Activated CD4-positive, alpha-beta T cell treated with anti-CD3 and anti-CD28 coated beads for 1 hour (primary cell): ENCODE results near the gene PHC2.

Experiments
- DNase-seq: peaks from one replicate; pipeline ENCODE4 v3.0.0-alpha.2; 2020

The PHC2 gene

GRCh38 chr1:33388805-33389771 is 41.8 kb downstream of the PHC2 start:
- no peak for DNase-seq

- no peak for DNase-seq
These were observed 43.3 kb downstream of the PHC2 start for GRCh38 chr1:33387625-33388024.

GRCh38 chr1:33385251-33385650 is 45.6 kb downstream of the PHC2 start:
- no peak for DNase-seq

GRCh38 chr1:33384040-33384812 is 46.7 kb downstream of the PHC2 start:
- no peak for DNase-seq

- DNase-seq, result no peak
These were observed 47.4 kb downstream of the PHC2 start for GRCh38 chr1:33383489-33383888.

GRCh38 chr1:33382661-33383415 is 48.1 kb downstream of the PHC2 start:
- DNase-seq, result no peak

- DNase-seq, result no peak
These were observed 48.9 kb downstream of the PHC2 start for GRCh38 chr1:33381977-33382376.

GRCh38 chr1:33380811-33381210 is 50.1 kb downstream of the PHC2 start:
- DNase-seq, result no peak

GRCh38 chr1:33379631-33380354 is 51.1 kb downstream of the PHC2 start:
- DNase-seq, result no peak

GRCh38 chr1:33378976-33379375 is 51.9 kb downstream of the PHC2 start:
- no peak for DNase-seq

GRCh38 chr1:33378524-33378923 is 52.4 kb downstream of the PHC2 start:
- no peak for DNase-seq

GRCh38 chr1:33377756-33378155 is 53.1 kb downstream of the PHC2 start:
- DNase-seq, result no peak

GRCh38 chr1:33377013-33377412 is 53.9 kb downstream of the PHC2 start:
- DNase-seq, result no peak

GRCh38 chr1:33375316-33375715 is 55.6 kb downstream of the PHC2 start:
- no peak for DNase-seq

- no peak for DNase-seq
These were observed 56.4 kb downstream of the PHC2 start for GRCh38 chr1:33374336-33375105.

- no peak for DNase-seq
These were observed 57.3 kb downstream of the PHC2 start for GRCh38 chr1:33373606-33374005.

GRCh38 chr1:33372677-33373076 is 58.2 kb downstream of the PHC2 start:
- DNase-seq, result no peak

GRCh38 chr1:33372162-33372561 is 58.7 kb downstream of the PHC2 start:
- no peak for DNase-seq

- no peak for DNase-seq
These were observed 59.6 kb downstream of the PHC2 start for GRCh38 chr1:33371334-33371733.

- DNase-seq, result no peak
These were observed 60.1 kb downstream of the PHC2 start for GRCh38 chr1:33370827-33371226.

GRCh38 chr1:33370301-33370700 is 60.6 kb downstream of the PHC2 start:
- no peak for DNase-seq

- DNase-seq, result no peak
These were observed 61.1 kb downstream of the PHC2 start for GRCh38 chr1:33369764-33370163.
